Retinal pigment epithelial cell (primary cell): ENCODE data around the gene PID1.
A peak's percentile ranks its signal among the peaks of the same experiment; 100 is the strongest.
"Not testable (repeated sequence)": the region's sequence is repeated elsewhere in the genome, so short reads cannot be mapped to it uniquely, and the experiment has no call there.

Experiments
- DNase-seq: peaks from one replicate; pipeline ENCODE4 v3.0.0-alpha.2; 2010; ENCODE audit warnings: low read depth
- H3K4me3 ChIP-seq: 2 replicates; pipeline ENCODE4 v1.5.1; 2011; ENCODE audit warnings: mild to moderate bottlenecking, low read length, control low read depth, moderate library complexity
- TF ChIP-seq, protein P1 (sequence below): conservative IDR thresholded peaks from 2 replicates; pipeline ENCODE4 v1.5.1; 2011; ENCODE audit warnings: low read depth, low read length, control low read depth, inconsistent platforms

Gene PID1

GRCh38 chr2:229202646-229203045, 68.4 kb downstream of the PID1 start:
- H3K4me3 ChIP-seq, result no peak overlapping the region
- TF ChIP-seq, protein P1, sequence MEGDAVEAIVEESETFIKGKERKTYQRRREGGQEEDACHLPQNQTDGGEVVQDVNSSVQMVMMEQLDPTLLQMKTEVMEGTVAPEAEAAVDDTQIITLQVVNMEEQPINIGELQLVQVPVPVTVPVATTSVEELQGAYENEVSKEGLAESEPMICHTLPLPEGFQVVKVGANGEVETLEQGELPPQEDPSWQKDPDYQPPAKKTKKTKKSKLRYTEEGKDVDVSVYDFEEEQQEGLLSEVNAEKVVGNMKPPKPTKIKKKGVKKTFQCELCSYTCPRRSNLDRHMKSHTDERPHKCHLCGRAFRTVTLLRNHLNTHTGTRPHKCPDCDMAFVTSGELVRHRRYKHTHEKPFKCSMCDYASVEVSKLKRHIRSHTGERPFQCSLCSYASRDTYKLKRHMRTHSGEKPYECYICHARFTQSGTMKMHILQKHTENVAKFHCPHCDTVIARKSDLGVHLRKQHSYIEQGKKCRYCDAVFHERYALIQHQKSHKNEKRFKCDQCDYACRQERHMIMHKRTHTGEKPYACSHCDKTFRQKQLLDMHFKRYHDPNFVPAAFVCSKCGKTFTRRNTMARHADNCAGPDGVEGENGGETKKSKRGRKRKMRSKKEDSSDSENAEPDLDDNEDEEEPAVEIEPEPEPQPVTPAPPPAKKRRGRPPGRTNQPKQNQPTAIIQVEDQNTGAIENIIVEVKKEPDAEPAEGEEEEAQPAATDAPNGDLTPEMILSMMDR, result no peak
- DNase-seq, result no peak

GRCh38 chr2:229201521-229201920, 69.6 kb downstream of the PID1 start:
- DNase-seq, result no peak
- TF ChIP-seq, protein P1, result no peak
- no peak overlapping the region for H3K4me3 ChIP-seq

GRCh38 chr2:229199267-229199666, 71.8 kb downstream of the PID1 start:
- no peak overlapping the region for H3K4me3 ChIP-seq
- DNase-seq, result no peak
- TF ChIP-seq, protein P1, result no peak

DNA sequence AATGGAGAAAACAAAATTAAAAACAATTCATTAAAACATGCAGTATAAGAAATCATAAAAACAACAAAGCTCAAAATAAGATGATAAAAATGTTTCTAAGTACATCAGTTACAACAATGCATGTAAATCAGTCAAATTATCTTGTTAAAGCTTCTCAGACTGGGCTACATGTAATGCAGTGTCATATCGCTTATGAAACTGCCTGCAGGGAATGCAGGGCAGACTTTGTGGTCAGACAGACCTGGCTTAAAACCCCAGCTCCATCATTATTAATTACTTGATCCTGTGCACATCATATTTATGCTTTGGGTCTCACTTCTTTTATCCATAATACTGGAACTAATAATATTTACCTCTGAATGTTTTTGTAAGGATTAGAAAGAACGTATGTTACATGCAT, 74.6 kb downstream of the PID1 start:
- TF ChIP-seq, protein P1, result no peak
- H3K4me3 ChIP-seq, result no peak overlapping the region
- DNase-seq, result no peak

DNA sequence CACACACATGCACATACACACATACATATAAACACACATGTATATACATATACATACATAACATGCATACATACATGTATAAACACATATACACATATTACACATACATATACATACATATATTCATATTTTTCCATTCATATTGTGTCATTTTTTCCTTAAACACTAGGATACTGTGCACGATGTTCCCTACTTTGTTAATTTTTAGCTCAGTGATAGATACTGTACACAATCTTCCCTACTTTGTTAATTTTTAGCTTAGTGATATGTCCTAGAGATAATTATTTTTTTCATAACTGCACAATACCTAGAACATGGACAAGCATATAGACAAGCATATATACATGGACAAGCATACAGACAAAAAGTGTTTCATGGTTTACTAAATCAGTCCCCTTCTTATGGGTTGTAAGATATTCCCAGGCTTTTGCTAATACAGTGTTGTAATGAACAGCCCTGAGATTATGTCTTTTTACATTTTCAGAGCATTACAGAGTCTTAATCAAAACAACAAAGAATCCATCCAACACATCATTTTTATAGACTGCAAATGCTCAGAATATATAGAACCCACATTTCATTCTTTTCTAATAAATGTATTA, 75.6 kb downstream of the PID1 start:
- TF ChIP-seq, protein P1, result no peak
- DNase-seq, result no peak

DNA sequence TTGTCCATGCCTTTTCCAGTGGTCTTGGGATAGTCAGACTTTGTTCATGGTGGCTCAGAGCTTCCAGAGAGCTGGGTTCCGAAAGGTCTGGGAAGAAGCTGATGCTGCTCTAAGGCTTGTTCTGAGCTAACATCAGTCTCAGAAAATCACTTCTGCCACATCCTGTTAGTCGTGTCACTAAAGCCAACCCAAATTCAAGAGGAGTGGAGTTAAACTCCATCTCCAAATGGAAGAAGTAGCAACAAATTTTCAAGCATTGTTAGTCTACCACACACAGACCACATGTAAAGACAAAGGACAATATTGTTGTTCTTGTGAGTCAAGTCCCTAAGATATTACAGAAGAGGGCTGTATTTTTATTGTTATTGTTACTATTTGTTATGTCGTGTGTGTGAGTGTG, 77.8 kb downstream of the PID1 start:
- no peak overlapping the region for H3K4me3 ChIP-seq
- DNase-seq, result no peak
- TF ChIP-seq, protein P1, result no peak

More for the DNA sequence above, 75.6 kb downstream of the PID1 start:
- H3K4me3 ChIP-seq, result no peak overlapping the region

GRCh38 chr2:229191413-229191812, 79.7 kb downstream of the PID1 start:
- TF ChIP-seq, protein P1, result no peak
- no peak overlapping the region for H3K4me3 ChIP-seq
- DNase-seq, result peak; percentile 52

GRCh38 chr2:229187123-229187522, 84.0 kb downstream of the PID1 start:
- H3K4me3 ChIP-seq, DNase-seq: not testable (repeated sequence)
